Stimulated activated CD4-positive, alpha-beta T cell treated with anti-CD3 and anti-CD28 coated beads, Interleukin-4, amount 100 ng/mL, for 1 hour (primary cell): ENCODE measurements around the gene AIG1.
"Not testable (repeated sequence)": the region's sequence is repeated elsewhere in the genome, so short reads cannot be mapped to it uniquely, and the experiment has no call there.

ENCODE experiments used
- DNase-seq: peaks from one replicate; pipeline ENCODE4 v3.0.0-alpha.2; 2020

The AIG1 gene

GRCh38 chr6:143060806-143061596 is at the start of gene AIG1:
AIG1 (plus strand) TSS chr6:143060889; CDS start chr6:143060926, 37 bp downstream.
- peak; percentile 63 for DNase-seq

GRCh38 chr6:143014764-143015163 is 45.9 kb upstream of the AIG1 start:
- no peak for DNase-seq

GRCh38 chr6:143015300-143015706 is 45.4 kb upstream of the AIG1 start:
- no peak for DNase-seq

GRCh38 chr6:143018955-143019354 is 41.7 kb upstream of the AIG1 start:
- no peak for DNase-seq

DNA sequence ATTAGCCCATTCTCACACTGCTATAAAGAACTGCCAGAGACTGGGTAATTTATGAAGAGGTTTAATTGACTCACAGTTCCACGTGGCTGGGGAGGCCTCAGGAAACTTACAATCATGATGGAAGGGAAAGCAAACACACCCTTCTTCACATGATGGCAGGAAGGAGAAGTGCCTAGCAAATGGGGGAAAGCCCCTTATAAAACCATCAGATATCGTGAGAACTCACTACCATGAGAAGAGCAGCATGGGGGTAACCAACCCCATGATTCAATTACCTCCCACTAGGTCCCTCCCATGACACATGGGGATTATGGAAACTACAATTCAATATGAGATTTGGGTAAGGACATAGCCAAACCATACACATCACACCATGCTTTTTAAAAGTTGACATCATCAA is 39.8 kb upstream of the AIG1 start:
- not testable (repeated sequence) for DNase-seq

DNA sequence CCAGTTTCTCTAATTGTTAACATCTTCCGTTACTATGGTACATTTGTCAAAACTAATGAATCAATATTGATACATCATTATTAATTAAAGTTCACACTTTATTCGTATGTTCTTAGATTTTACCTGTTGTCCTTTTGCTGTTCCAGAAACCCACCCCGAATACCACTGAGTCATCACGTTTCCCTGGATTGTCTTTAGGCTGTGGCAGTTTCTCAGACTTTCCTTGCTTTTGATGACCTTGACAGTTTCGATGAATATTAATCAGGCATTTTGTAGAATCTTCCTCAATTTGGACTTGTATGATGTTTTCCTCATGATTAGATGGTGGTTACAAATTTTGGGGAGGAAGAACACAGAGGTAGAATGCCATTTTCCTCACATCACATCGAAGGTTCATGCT is 39.1 kb upstream of the AIG1 start:
- DNase-seq: no peak

DNA sequence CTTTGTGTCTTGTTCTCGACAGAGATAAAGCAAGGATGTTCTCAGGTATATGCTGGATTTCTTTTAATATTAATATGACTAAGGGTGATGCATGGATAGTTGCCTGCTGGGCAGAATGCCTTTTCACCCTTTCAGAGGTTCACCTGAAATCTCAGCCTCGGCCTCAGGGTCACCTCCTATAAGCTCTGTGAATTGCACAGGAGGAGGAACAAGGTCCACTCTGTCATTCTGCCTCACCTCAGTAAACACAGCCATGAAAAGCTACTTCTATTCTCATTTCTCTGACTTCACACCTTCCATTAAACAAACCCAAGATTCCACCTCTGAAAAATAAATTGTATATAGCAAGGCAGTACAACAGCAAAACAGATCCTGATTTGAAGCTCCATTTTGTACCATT is 38.1 kb upstream of the AIG1 start:
- DNase-seq: no peak

DNA sequence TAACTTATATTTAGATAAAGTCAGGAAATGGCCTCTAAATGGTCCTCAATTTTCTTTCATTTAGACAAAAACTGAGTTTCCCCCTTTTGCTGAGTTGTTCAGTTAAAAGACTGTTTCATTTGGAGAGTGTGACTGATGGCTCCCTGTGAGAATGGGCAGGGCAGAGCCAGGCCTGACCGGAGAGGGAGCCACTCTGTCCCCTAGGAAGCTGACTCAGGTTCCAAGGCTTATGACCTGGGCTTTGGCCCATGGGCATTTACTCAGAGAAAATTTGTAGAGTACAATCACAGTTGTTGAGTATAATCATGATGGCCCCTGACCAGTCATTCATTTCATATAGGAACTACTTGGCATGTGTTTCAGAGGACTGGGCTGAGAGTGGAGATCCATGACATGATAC is 37.0 kb upstream of the AIG1 start:
- no peak for DNase-seq

- no peak for DNase-seq
Observed at GRCh38 chr6:143024977-143025376, 35.7 kb upstream of the AIG1 start.

DNA sequence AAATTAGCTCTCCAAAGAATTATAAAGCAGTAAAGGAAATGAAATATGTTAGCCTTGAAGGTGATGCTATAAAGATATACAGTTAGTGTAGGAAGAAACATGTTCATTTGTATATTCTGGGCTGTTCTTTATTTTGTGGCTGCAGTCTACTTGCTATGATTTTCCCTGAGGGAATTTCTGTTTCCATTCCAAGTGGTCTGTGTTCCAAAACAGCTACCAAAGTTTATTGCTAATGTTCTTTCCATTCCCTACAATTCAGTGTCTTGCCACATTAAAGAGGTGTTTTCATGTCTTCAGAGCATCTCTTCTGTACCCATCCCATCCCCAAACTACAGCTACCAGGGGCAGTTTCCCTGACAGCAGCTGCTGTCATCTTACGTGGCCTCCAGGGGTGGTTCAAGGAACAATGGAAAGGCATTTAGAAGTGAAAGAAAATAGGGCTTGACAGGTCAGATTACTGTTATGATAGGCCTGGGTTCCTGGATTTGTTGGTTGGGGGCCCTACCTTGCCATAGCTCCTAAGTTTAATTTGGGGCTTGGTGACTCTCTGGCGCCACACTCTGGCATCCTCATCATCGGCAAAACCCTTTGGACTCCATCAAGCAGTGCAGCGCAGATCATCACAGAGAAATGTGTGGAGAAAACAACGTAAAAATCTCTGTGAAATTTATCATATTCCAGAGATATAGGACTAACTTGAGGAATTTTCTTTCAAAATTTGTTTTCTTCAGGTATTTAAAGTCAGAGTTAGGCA is 33.8 kb upstream of the AIG1 start:
- peak; percentile 53 for DNase-seq

- DNase-seq: no peak
Observed at GRCh38 chr6:143034689-143035334, 25.9 kb upstream of the AIG1 start.

- DNase-seq: no peak
Observed at GRCh38 chr6:143037470-143037869, 23.2 kb upstream of the AIG1 start.

DNA sequence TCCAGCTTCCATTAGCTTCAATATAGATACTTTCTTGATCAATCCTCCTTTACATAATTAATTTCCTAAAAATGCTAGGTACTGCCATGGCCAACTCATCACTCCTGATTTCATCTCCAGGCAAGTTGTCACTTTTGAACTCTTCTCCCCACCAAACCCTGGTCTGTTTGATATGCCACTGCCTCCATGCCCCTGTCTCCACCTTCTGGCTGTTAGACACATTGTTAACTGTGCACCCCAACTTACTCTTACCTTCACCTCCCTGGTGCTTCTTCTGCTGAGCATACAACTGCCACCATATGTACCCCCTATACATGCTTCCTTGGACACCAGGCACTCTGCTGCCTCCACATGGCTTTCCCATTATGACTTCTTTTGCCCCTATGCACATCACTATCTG is 21.9 kb upstream of the AIG1 start:
- DNase-seq: no peak

- no peak for DNase-seq
Observed at GRCh38 chr6:143039548-143039947, 21.1 kb upstream of the AIG1 start.

DNA sequence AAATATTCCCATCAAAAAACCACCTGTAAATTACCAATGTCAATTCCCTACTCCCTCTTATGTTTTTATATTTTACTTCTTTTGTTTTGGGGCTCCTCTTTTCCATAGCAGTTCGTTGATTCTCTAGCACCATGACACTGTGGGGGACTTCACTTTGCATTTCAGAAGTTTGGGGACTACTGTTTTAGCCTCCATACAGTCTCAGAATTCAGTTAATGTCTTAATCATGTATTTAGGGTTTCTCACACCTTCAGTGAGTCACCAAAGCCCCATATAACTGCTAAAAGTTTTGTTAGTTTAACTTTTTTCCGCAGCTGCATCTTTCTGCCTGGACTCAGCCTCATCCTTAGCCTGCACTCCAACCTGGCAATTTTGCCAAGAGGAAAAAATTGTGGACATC is 20.7 kb upstream of the AIG1 start:
- no peak for DNase-seq

- not testable (repeated sequence) for DNase-seq
Observed at GRCh38 chr6:143044345-143044744, 16.3 kb upstream of the AIG1 start.

DNA sequence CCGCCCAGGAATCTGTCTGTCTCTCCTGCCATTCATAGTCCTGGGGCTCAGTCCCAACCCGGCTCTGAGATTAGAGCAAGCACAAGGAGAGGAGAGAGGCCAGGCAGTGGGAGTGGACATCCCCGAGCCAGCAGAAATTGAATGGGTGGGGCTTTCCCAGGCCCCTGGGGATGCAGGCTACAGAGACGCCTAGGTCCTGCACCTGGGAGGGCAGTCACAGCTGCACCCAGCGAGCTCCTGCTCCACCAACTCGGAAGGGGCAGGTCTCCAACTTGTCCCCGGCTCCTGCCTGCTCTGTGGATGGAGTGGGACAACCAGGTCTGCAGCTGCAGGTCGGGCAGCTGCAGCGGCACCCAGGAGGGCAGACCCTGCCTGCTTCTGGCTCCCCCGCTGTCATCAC is 11.1 kb upstream of the AIG1 start:
- DNase-seq: no peak

DNA sequence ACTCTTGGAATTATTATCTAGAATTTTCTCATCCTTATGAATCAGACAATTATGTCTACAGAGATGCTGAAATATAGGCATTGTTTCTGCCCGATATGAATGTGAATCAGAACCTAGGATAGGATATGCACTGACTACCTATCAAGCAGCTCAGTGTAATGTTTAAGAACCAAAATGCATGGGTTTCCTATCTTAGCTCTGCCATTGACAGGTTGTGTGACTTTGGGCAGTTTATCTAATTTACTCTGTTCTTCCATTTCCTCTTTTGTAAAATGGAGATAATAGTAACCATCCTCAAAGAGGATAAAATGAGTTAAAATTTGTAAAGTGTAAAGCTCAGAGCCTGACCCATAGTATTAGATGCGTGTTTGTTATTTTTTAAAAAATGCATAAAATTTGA is 10.2 kb upstream of the AIG1 start:
- DNase-seq: no peak

- DNase-seq: no peak
Observed at GRCh38 chr6:143052282-143052681, 8.4 kb upstream of the AIG1 start.

DNA sequence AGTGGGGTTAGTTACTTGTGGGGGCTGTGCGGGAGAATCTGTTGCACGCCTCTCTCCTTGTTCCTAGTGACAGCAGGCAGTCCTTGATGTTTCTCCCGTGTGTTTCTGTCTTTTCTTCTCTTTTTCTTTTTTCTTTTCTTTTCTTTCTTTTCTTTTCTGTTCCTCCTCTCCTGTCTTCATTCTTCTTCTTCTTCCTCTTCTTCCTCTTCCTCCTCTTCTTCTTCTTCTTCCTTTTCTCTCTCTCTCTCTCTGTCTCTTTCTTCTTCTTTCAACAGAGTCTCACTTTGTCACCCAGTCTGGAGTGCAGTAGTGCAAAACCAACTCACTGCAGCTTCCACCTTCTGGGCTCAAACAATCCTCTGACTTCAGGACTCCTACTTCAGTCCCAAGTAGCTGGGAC is 6.8 kb upstream of the AIG1 start:
- no peak for DNase-seq

GRCh38 chr6:143054329-143054728 is 6.4 kb upstream of the AIG1 start:
- no peak for DNase-seq

- DNase-seq: no peak
Observed at GRCh38 chr6:143055213-143055612, 5.5 kb upstream of the AIG1 start.

DNA sequence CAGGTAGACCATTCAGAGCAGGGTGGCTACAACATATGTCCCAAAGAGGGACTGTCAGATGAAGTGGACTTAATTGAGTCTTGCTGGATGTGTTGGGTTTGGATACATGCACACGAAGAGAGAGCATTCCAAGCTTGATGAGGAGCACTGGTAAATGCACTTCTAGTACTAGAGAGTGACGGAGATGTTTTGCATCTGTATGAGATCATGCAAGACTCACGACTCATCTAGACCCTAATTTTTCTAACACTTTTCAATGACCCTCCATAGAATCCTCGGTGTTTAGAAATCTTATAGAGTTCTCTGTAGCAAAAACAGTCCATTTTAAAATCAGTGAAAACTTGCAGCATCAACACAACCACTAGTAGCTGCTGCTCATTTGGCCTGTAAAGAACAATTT is 4.8 kb upstream of the AIG1 start:
- DNase-seq: no peak

GRCh38 chr6:143058987-143059386 is 1.7 kb upstream of the AIG1 start:
- no peak for DNase-seq
